ENCODE results near the gene BICC1.

BICC1 gene

GRCh38 chr10:58515291-58515941, 2.7 kb downstream of the BICC1 start:
- DNase-seq = no peak

- DNase-seq = no peak
Observed at GRCh38 chr10:58516119-58516518, 3.4 kb downstream of the BICC1 start.

GRCh38 chr10:58516671-58517070, 4.0 kb downstream of the BICC1 start:
- DNase-seq = no peak

GRCh38 chr10:58517081-58517480, 4.4 kb downstream of the BICC1 start:
- no peak for DNase-seq

- DNase-seq = no peak
Observed at GRCh38 chr10:58517491-58518355, 5.1 kb downstream of the BICC1 start.

- no peak for DNase-seq
Observed at GRCh38 chr10:58518775-58519174, 6.1 kb downstream of the BICC1 start.

GRCh38 chr10:58529077-58529728, 16.5 kb downstream of the BICC1 start:
- DNase-seq = no peak

GRCh38 chr10:58531084-58531695, 18.5 kb downstream of the BICC1 start:
- peak in 3 of 6 experiments; percentile 1 to 16 (median 2) for DNase-seq

GRCh38 chr10:58535311-58535710, 22.6 kb downstream of the BICC1 start:
- no peak for DNase-seq

GRCh38 chr10:58543141-58543540, 30.5 kb downstream of the BICC1 start:
- DNase-seq = no peak

GRCh38 chr10:58544135-58544534, 31.5 kb downstream of the BICC1 start:
- DNase-seq = no peak

- DNase-seq = no peak
Observed at GRCh38 chr10:58545427-58545826, 32.8 kb downstream of the BICC1 start.

GRCh38 chr10:58546137-58546536, 33.5 kb downstream of the BICC1 start:
- DNase-seq = no peak

GRCh38 chr10:58546722-58547445, 34.2 kb downstream of the BICC1 start:
- no peak for DNase-seq

GRCh38 chr10:58547963-58548362, 35.3 kb downstream of the BICC1 start:
- no peak for DNase-seq

- DNase-seq = no peak
Observed at GRCh38 chr10:58554316-58554715, 41.6 kb downstream of the BICC1 start.

- no peak for DNase-seq
Observed at GRCh38 chr10:58555170-58555929, 42.7 kb downstream of the BICC1 start.

- DNase-seq = no peak
Observed at GRCh38 chr10:58555930-58556311, 43.2 kb downstream of the BICC1 start.

GRCh38 chr10:58556516-58557165, 44.0 kb downstream of the BICC1 start:
- no peak for DNase-seq

- DNase-seq = no peak
Observed at GRCh38 chr10:58557714-58558113, 45.0 kb downstream of the BICC1 start.

- no peak for DNase-seq
Observed at GRCh38 chr10:58560068-58560467, 47.4 kb downstream of the BICC1 start.

Measured in stimulated activated naive CD4-positive, alpha-beta T cell (primary cell).